Upper lobe of right lung (tissue), 1 donor: ENCODE data around the gene LDAH. TPM values are rescaled to one million over a fixed set of nuclear protein-coding genes. Genes with fewer than 3 reads are reported as not detected.

Experiments
- ATAC-seq: fragments of 200-7000 bp; cut with Tn5 transposase; one replicate; pipeline ENCODE4 v1.9.1; 2020; ENCODE audit warnings: mild to moderate bottlenecking, moderate library complexity
- DNase-seq: peaks from one replicate; pipeline ENCODE4 v3.0.0-alpha.2; 2020
- H3K27ac ChIP-seq: fragments of 200-600 bp; one replicate; pipeline ENCODE4 v1.8.0; 2022
- H3K27me3 ChIP-seq: fragments of 200-600 bp; one replicate; pipeline ENCODE4 v1.8.0; 2022; ENCODE audit warnings: mild to moderate bottlenecking
- H3K36me3 ChIP-seq: fragments of 200-600 bp; one replicate; pipeline ENCODE4 v1.8.0; 2022
- H3K4me1 ChIP-seq: fragments of 200-600 bp; one replicate; pipeline ENCODE4 v1.8.0; 2022
- H3K4me3 ChIP-seq: fragments of 200-600 bp; one replicate; pipeline ENCODE4 v1.8.0; 2022; ENCODE audit warnings: mild to moderate bottlenecking
- H3K9me3 ChIP-seq: fragments of 200-600 bp; one replicate; pipeline ENCODE4 v1.8.0; 2022
- CTCF ChIP-seq: fragments of 200-600 bp; IDR thresholded peaks from one replicate; pipeline ENCODE4 v1.8.0; 2022; ENCODE audit warnings: antibody characterized with exemption
- intact Hi-C: fragments of 100-400 bp; cut with DNase I; formaldehyde crosslinking; loops from one replicate; pipeline ENCODE4 v1.11.0; 2022
- total RNA-seq: library from RNA; stranded (reverse); fragmentation: NEBNext Ultra II Directional; extraction: Animal tissue kit (Norgen Biotek cat#: 25700); gene quantifications from one replicate; pipeline ENCODE4 v1.2.1, GENCODE V29; 2021
- donor health status: DM: no; HTN: yes; CAD: no; lungs with severe emphysema.

The LDAH gene
- total RNA-seq, 1 donor from 2014 or later, result 17.9 TPM

GRCh38 chr2:20649976-20650375, 172.9 kb downstream of the LDAH start:
- no peak for ATAC-seq

GRCh38 chr2:20649576-20649975, 173.3 kb downstream of the LDAH start:
- peaks cover 24% of the 10 kb centered on the region for H3K4me1 ChIP-seq
- no peak for DNase-seq
- H3K9me3 ChIP-seq, result no peaks in the 10 kb centered on the region
- no peaks in the 10 kb centered on the region for H3K27me3 ChIP-seq
- H3K27ac ChIP-seq, result no peak overlapping the region
- peaks cover 12% of the 10 kb centered on the region for H3K36me3 ChIP-seq
- H3K4me3 ChIP-seq, result peak overlapping the region; percentile 100
- TF ChIP-seq CTCF, result no peak
- ATAC-seq, result no peak
- intact Hi-C loops, result no loop called here

More at GRCh38 chr2:20649976-20650375, 172.9 kb downstream of the LDAH start:
- peak overlapping the region; percentile 100 for H3K4me3 ChIP-seq
- peaks cover 8% of the 10 kb centered on the region for H3K36me3 ChIP-seq
- peaks cover 24% of the 10 kb centered on the region for H3K4me1 ChIP-seq
- intact Hi-C loops, result no loop called here
- no peak for TF ChIP-seq CTCF
- DNase-seq, result no peak
- no peaks in the 10 kb centered on the region for H3K27me3 ChIP-seq
- H3K9me3 ChIP-seq, result no peaks in the 10 kb centered on the region
- H3K27ac ChIP-seq, result peak overlapping the region; percentile 97

GRCh38 chr2:20648831-20649230, 174.1 kb downstream of the LDAH start:
- intact Hi-C loops, result no loop called here

GRCh38 chr2:20648206-20648605, 174.7 kb downstream of the LDAH start:
- Histone ChIP-seq H3K27me3 (no peaks in the 10 kb centered on the region), H3K36me3 (peaks cover 22% of the 10 kb centered on the region), H3K27ac (no peak overlapping the region), H3K4me1 (peaks cover 24% of the 10 kb centered on the region), H3K4me3 (no peak overlapping the region), H3K9me3 (no peaks in the 10 kb centered on the region)
- ATAC-seq (no peak), DNase-seq (no peak)
- intact Hi-C loops, result no loop called here
- no peak for TF ChIP-seq CTCF

More at GRCh38 chr2:20648831-20649230, 174.1 kb downstream of the LDAH start:
- TF ChIP-seq CTCF, result no peak
- no peak for DNase-seq
- no peak for ATAC-seq
- Histone ChIP-seq H3K9me3 (no peaks in the 10 kb centered on the region), H3K27me3 (no peaks in the 10 kb centered on the region), H3K27ac (no peak overlapping the region), H3K36me3 (peaks cover 19% of the 10 kb centered on the region), H3K4me3 (no peak overlapping the region), H3K4me1 (peaks cover 24% of the 10 kb centered on the region)

- Histone ChIP-seq H3K27ac (no peak overlapping the region), H3K27me3 (no peaks in the 10 kb centered on the region), H3K4me3 (no peak overlapping the region), H3K4me1 (peaks cover 24% of the 10 kb centered on the region), H3K36me3 (peaks cover 27% of the 10 kb centered on the region), H3K9me3 (no peaks in the 10 kb centered on the region)
- DNase-seq (no peak), ATAC-seq (no peak)
- no peak for TF ChIP-seq CTCF
- intact Hi-C loops, result no loop called here
These were observed 175.2 kb downstream of the LDAH start for GRCh38 chr2:20647738-20648137.

GRCh38 chr2:20647211-20647610, 175.7 kb downstream of the LDAH start:
- DNase-seq, result no peak
- ATAC-seq, result no peak
- Histone ChIP-seq H3K27ac (no peak overlapping the region), H3K36me3 (peaks cover 29% of the 10 kb centered on the region), H3K4me3 (no peak overlapping the region), H3K27me3 (no peaks in the 10 kb centered on the region), H3K4me1 (peaks cover 24% of the 10 kb centered on the region), H3K9me3 (no peaks in the 10 kb centered on the region)
- intact Hi-C loops, result no loop called here
- TF ChIP-seq CTCF, result no peak
